ENCODE measurements around the gene NCKAP5. TPM values are rescaled to one million over a fixed set of nuclear protein-coding genes. Genes with fewer than 3 reads are reported as not detected.

NCKAP5 gene
- total RNA-seq, 6 donors from 2014 or later: 22.1 to 51.1 (median 41.4) TPM

- 83 to 86% methylated on average over 5 of the region's 5 CpGs for WGBS, 2 donors
These were observed 563.6 kb downstream of the NCKAP5 start for GRCh38 chr2:133004623-133005022.

GRCh38 chr2:132999421-132999820 is 568.8 kb downstream of the NCKAP5 start:
- 88 to 90% methylated on average over 2 of the region's 2 CpGs for WGBS, 2 donors
- H3K27me3 ChIP-seq: no peaks in the 10 kb centered on the region
- TF ChIP-seq EP300 (IDR thresholded peaks at IDR 0.05): no peak
- TF ChIP-seq POLR2A (IDR thresholded peaks at IDR 0.05): no peak

More at GRCh38 chr2:133004623-133005022, 563.6 kb downstream of the NCKAP5 start:
- Histone ChIP-seq H3K27me3 (no peaks in the 10 kb centered on the region), H3K4me1 (no peaks in the 10 kb centered on the region), H3K4me3 (no peak overlapping the region), H3K9me3 (peaks cover 0 to 12% (median 5%) of the 10 kb centered on the region in 4 donors), H3K27ac (no peak overlapping the region), H3K36me3 (no peaks in the 10 kb centered on the region)
- no peak for TF ChIP-seq POLR2A (IDR thresholded peaks at IDR 0.05)
- no peak for TF ChIP-seq CTCF (IDR thresholded peaks at IDR 0.05)
- TF ChIP-seq POLR2AphosphoS5 (IDR thresholded peaks at IDR 0.05): no peak
- TF ChIP-seq EP300 (IDR thresholded peaks at IDR 0.05): no peak
- DNase-seq: no peak
- no peak for ATAC-seq (ENCODE audit: low FRiP score in 2 of 2)

GRCh38 chr2:132998221-132998620 is 570.0 kb downstream of the NCKAP5 start:
- no peak overlapping the region for H3K27ac ChIP-seq
- no peaks in the 10 kb centered on the region for H3K27me3 ChIP-seq
- DNase-seq: no peak
- no peak for ATAC-seq (ENCODE audit: low FRiP score in 2 of 2)
- no peak for TF ChIP-seq POLR2AphosphoS5 (IDR thresholded peaks at IDR 0.05)
- TF ChIP-seq CTCF (IDR thresholded peaks at IDR 0.05): no peak
- TF ChIP-seq EP300 (IDR thresholded peaks at IDR 0.05): no peak
- TF ChIP-seq POLR2A (IDR thresholded peaks at IDR 0.05): no peak
- no peaks in the 10 kb centered on the region for H3K9me3 ChIP-seq
- no peak overlapping the region for H3K4me3 ChIP-seq
- no peaks in the 10 kb centered on the region for H3K36me3 ChIP-seq
- no peaks in the 10 kb centered on the region for H3K4me1 ChIP-seq

More at GRCh38 chr2:132999421-132999820, 568.8 kb downstream of the NCKAP5 start:
- DNase-seq (no peak), ATAC-seq (ENCODE audit: low FRiP score in 2 of 2) (no peak)
- Histone ChIP-seq H3K9me3 (peaks cover 0 to 7% (median 1%) of the 10 kb centered on the region in 4 donors), H3K36me3 (no peaks in the 10 kb centered on the region), H3K4me3 (no peak overlapping the region), H3K27ac (no peak overlapping the region), H3K4me1 (no peaks in the 10 kb centered on the region)

GRCh38 chr2:132991471-132992045 is 576.7 kb downstream of the NCKAP5 start:
- TF ChIP-seq POLR2AphosphoS5 (IDR thresholded peaks at IDR 0.05) (no peak), POLR2A (IDR thresholded peaks at IDR 0.05) (no peak), EP300 (IDR thresholded peaks at IDR 0.05) (no peak), CTCF (IDR thresholded peaks at IDR 0.05) (no peak)
- Histone ChIP-seq H3K4me1 (no peaks in the 10 kb centered on the region), H3K27me3 (no peaks in the 10 kb centered on the region), H3K27ac (no peak overlapping the region), H3K36me3 (no peaks in the 10 kb centered on the region), H3K9me3 (no peaks in the 10 kb centered on the region), H3K4me3 (no peak overlapping the region)
- WGBS, 2 donors: 72 to 73% methylated on average over 8 of the region's 8 CpGs
- ATAC-seq (ENCODE audit: low FRiP score in 2 of 2) (no peak), DNase-seq (no peak)

- ATAC-seq (ENCODE audit: low FRiP score in 2 of 2) (no peak), DNase-seq (no peak)
- WGBS, 2 donors: 69 to 75% methylated on average over 2 of the region's 2 CpGs
These were observed 583.5 kb downstream of the NCKAP5 start for GRCh38 chr2:132984731-132985130.

More at GRCh38 chr2:132984731-132985130, 583.5 kb downstream of the NCKAP5 start:
- Histone ChIP-seq H3K36me3 (no peaks in the 10 kb centered on the region), H3K4me3 (no peak overlapping the region), H3K27ac (no peak overlapping the region), H3K4me1 (no peaks in the 10 kb centered on the region), H3K27me3 (no peaks in the 10 kb centered on the region), H3K9me3 (no peaks in the 10 kb centered on the region)
- no peak for TF ChIP-seq POLR2A (IDR thresholded peaks at IDR 0.05)
- no peak for TF ChIP-seq CTCF (IDR thresholded peaks at IDR 0.05)
- no peak for TF ChIP-seq EP300 (IDR thresholded peaks at IDR 0.05)
- no peak for TF ChIP-seq POLR2AphosphoS5 (IDR thresholded peaks at IDR 0.05)

Data from upper lobe of left lung (tissue), 6 donors.